HCT116 (cell line): ENCODE measurements around the gene KIFC3. TPM values are rescaled to one million over a fixed set of nuclear protein-coding genes. Genes with fewer than 3 reads are reported as not detected.

Experiments
- ATAC-seq: fragments of 200-7000 bp; cut with Tn5 transposase; 2 replicates; pipeline ENCODE4 v1.9.1; 2020; ENCODE audit warnings: mild to moderate bottlenecking, moderate library complexity
- BruUV-seq: library from RNA; stranded (reverse); fragments of 400-500 nt; replicated peaks from 2 replicates; lab custom pipeline; 2021; lab: Mats Ljungman, UMichigan
- CTCF ChIA-PET: fragments of 300-600 bp; sonication (Branson Sonifier 250); formaldehyde crosslinking; loops from one replicate; lab custom pipeline; 2021; ENCODE audit warnings: antibody characterized with exemption; lab: Charles Lee
- POLR2A ChIA-PET: fragments of 300-600, 350-600 bp; sonication (Branson Sonifier 250); formaldehyde crosslinking; loops from one replicate; lab custom pipeline; 2021; ENCODE audit warnings: antibody characterized with exemption; lab: Charles Lee
- RAD21 ChIA-PET, 2 experiments: fragments of 300-600 bp; sonication (Branson Sonifier 250); formaldehyde crosslinking; loops; one replicate each; lab custom pipeline; 2023; ENCODE audit warnings: low total read pairs in 2 of 2; ENCODE audit not compliant: uncharacterized antibody in 2 of 2, unreplicated experiment in 2 of 2, low non-redundant PET in 1 of 2; lab: Charles Lee
- DNase-seq: peaks from one replicate; pipeline ENCODE4 v3.0.0-alpha.2; 2010; ENCODE audit warnings: low read depth, low spot score
- H2AFZ ChIP-seq: fragments of 200-600 bp; shearing (Covaris generic), sonication (generic); 2 replicates; pipeline ENCODE4 v1.6.1; 2017; ENCODE audit warnings: low read depth, mixed run types, mixed read lengths, antibody characterized with exemption, low read length; ENCODE audit not compliant: poor library complexity, severe bottlenecking
- H3K27ac ChIP-seq: 2 replicates; pipeline ENCODE4 v1.5.1; 2012; ENCODE audit warnings: low read depth, low read length
- H3K27me3 ChIP-seq: fragments of 200-600 bp; sonication (generic); 2 replicates; pipeline ENCODE4 v1.6.1; 2016; ENCODE audit warnings: mixed run types, low read length, mixed read lengths; ENCODE audit not compliant: insufficient read depth
- H3K36me3 ChIP-seq, 2 experiments: fragments of 200-500 bp in 1 of 2; fragments of 200-600 bp in 1 of 2; sonication (Bioruptor generic) in 1 of 2; sonication (generic) in 1 of 2; 2 replicates each; pipeline versions ENCODE4 v1.5.1 to v1.6.1; 2014 to 2016; ENCODE audit warnings: low read length in 2 of 2, inconsistent platforms in 1 of 2, mixed read lengths in 1 of 2, mixed run types in 1 of 2; ENCODE audit not compliant: insufficient read depth in 2 of 2, control insufficient read depth in 1 of 2
- H3K4me1 ChIP-seq, 2 experiments: fragments of 200-600 bp in 1 of 2; sonication (generic) in 1 of 2; 2 replicates each; pipeline versions ENCODE4 v1.5.1 to v1.6.1; 2012 to 2017; ENCODE audit warnings: low read length in 2 of 2, inconsistent platforms in 1 of 2, mild to moderate bottlenecking in 1 of 2, mixed read lengths in 1 of 2, mixed run types in 1 of 2, moderate library complexity in 1 of 2; ENCODE audit not compliant: insufficient read depth in 2 of 2, control insufficient read depth in 1 of 2
- H3K4me2 ChIP-seq: fragments of 200-600 bp; sonication (generic); 2 replicates; pipeline ENCODE4 v1.6.1; 2017; ENCODE audit warnings: mixed run types, low read length, mixed read lengths
- H3K4me3 ChIP-seq, 2 experiments: fragments of 200-600 bp in 1 of 2; sonication (generic) in 1 of 2; replicated peaks in 1 of 2; 2 replicates each; pipeline ENCODE4 v1.5.1; 2011 to 2016; ENCODE audit warnings: low read length in 2 of 2, control low read depth in 1 of 2, low read depth in 1 of 2, mild to moderate bottlenecking in 1 of 2, mixed read lengths in 1 of 2, mixed run types in 1 of 2
- H3K79me2 ChIP-seq: fragments of 200-600 bp; sonication (generic); 2 replicates; pipeline ENCODE4 v1.6.1; 2017; ENCODE audit warnings: mild to moderate bottlenecking, mixed run types, low read length, moderate library complexity, mixed read lengths; ENCODE audit not compliant: insufficient read depth
- H3K9ac ChIP-seq: fragments of 200-600 bp; sonication (generic); 2 replicates; pipeline ENCODE4 v1.6.1; 2016; ENCODE audit warnings: low read length, mixed read lengths
- H3K9me2 ChIP-seq: fragments of 200-600 bp; sonication (generic), shearing (Covaris generic); 2 replicates; pipeline ENCODE4 v1.6.1; 2017; ENCODE audit warnings: mixed run types, mild to moderate bottlenecking, moderate library complexity; ENCODE audit not compliant: insufficient read depth
- H3K9me3 ChIP-seq, 2 experiments: fragments of 200-500 bp in 1 of 2; fragments of 200-600 bp in 1 of 2; sonication (Bioruptor generic) in 1 of 2; sonication (generic) in 1 of 2; 2 replicates each; pipeline ENCODE4 v1.6.1; 2014 to 2017; ENCODE audit warnings: low read length in 2 of 2, mixed read lengths in 2 of 2, inconsistent platforms in 1 of 2, low read depth in 1 of 2, mild to moderate bottlenecking in 1 of 2, mixed run types in 1 of 2, moderate library complexity in 1 of 2; ENCODE audit not compliant: control insufficient read depth in 1 of 2, insufficient read depth in 1 of 2
- H4K20me1 ChIP-seq: fragments of 200-600 bp; sonication (generic), shearing (Covaris generic); 2 replicates; pipeline ENCODE4 v1.6.1; 2017; ENCODE audit warnings: mixed run types, mild to moderate bottlenecking, moderate library complexity; ENCODE audit not compliant: insufficient read depth
- CBX3 ChIP-seq: IDR thresholded peaks from 2 replicates; pipeline ENCODE4 v1.6.1; 2012; ENCODE audit warnings: low read depth
- EGR1 ChIP-seq: IDR thresholded peaks from 2 replicates; pipeline ENCODE4 v1.6.1; 2012; ENCODE audit warnings: low read depth
- ELF1 ChIP-seq: IDR thresholded peaks from 2 replicates; pipeline ENCODE4 v1.6.1; 2012; ENCODE audit warnings: low read depth, borderline replicate concordance
- EZH2 ChIP-seq: fragments of 200-600 bp; sonication (generic); IDR thresholded peaks from 2 replicates; pipeline ENCODE4 v1.6.1; 2017; ENCODE audit warnings: antibody characterized with exemption, mixed run types
- EZH2phosphoT487 ChIP-seq: fragments of 200-600 bp; IDR thresholded peaks from 2 replicates; pipeline ENCODE4 v1.6.1; 2018; ENCODE audit warnings: antibody characterized with exemption, borderline replicate concordance
- JUND ChIP-seq: IDR thresholded peaks from 2 replicates; pipeline ENCODE4 v1.6.1; 2012
- POLR2A ChIP-seq: IDR thresholded peaks from 2 replicates; pipeline ENCODE4 v1.7.0; 2011; ENCODE audit warnings: borderline replicate concordance; ENCODE audit not compliant: insufficient read depth, insufficient read length; ENCODE audit errors: extremely low read depth
- POLR2AphosphoS5 ChIP-seq: IDR thresholded peaks from 2 replicates; pipeline ENCODE4 v1.6.1; 2011; ENCODE audit warnings: mild to moderate bottlenecking, low read depth, low read length, moderate library complexity
- RAD21 ChIP-seq: IDR thresholded peaks from 2 replicates; pipeline ENCODE4 v1.6.1; 2012; ENCODE audit warnings: low read depth, mild to moderate bottlenecking
- SIN3A ChIP-seq: IDR thresholded peaks from 2 replicates; pipeline ENCODE4 v1.6.1; 2012; ENCODE audit warnings: low read depth
- SP1 ChIP-seq: IDR thresholded peaks from 2 replicates; pipeline ENCODE4 v1.6.1; 2012; ENCODE audit warnings: low read depth
- YY1 ChIP-seq: IDR thresholded peaks from 2 replicates; pipeline ENCODE4 v1.6.1; 2011; ENCODE audit warnings: low read length, low read depth, moderate library complexity, mild to moderate bottlenecking; ENCODE audit not compliant: insufficient replicate concordance; ENCODE audit errors: extremely low read depth
- ZFX ChIP-seq: fragments of 450-650 bp; IDR thresholded peaks from 2 replicates; pipeline ENCODE4 v1.6.1; 2017
- intact Hi-C: fragments of 100-400 bp; cut with micrococcal nuclease; formaldehyde crosslinking; loops from 2 replicates; pipeline ENCODE4 v1.10.0; 2022
- total RNA-seq: library from RNA; stranded (reverse); gene quantifications from one replicate; pipeline ENCODE4 v1.2.1, GENCODE V29; 2021; ENCODE audit not compliant: unreplicated experiment
- TF ChIP-seq, protein P1 (sequence below), 3 experiments: fragments of 200-600 bp in 1 of 3; sonication (generic) in 1 of 3; IDR thresholded peaks in 2 of 3; conservative IDR thresholded peaks in 1 of 3; 2 replicates each; pipeline ENCODE4 v1.5.1; 2012 to 2017; ENCODE audit warnings: low read depth in 2 of 3, low read length in 2 of 3, antibody characterized with exemption in 1 of 3, borderline replicate concordance in 1 of 3, control low read depth in 1 of 3, mild to moderate bottlenecking in 1 of 3, mixed read lengths in 1 of 3, mixed run types in 1 of 3, moderate library complexity in 1 of 3; ENCODE audit not compliant: insufficient read depth in 1 of 3
- TF ChIP-seq, protein P2 (sequence below): IDR thresholded peaks from 2 replicates; pipeline ENCODE4 v1.6.1; 2012; ENCODE audit warnings: low read depth
- TF ChIP-seq, protein P3 (sequence below): IDR thresholded peaks from 2 replicates; pipeline ENCODE4 v1.6.1; 2012
- TF ChIP-seq, protein P4 (sequence below): IDR thresholded peaks from 2 replicates; pipeline ENCODE4 v1.6.1; 2011; ENCODE audit warnings: mild to moderate bottlenecking, low read length, moderate library complexity; ENCODE audit not compliant: insufficient replicate concordance; ENCODE audit errors: extremely low read depth

KIFC3 gene
- total RNA-seq, 1 experiment from 2014 or later, result 31.9 TPM

DNA sequence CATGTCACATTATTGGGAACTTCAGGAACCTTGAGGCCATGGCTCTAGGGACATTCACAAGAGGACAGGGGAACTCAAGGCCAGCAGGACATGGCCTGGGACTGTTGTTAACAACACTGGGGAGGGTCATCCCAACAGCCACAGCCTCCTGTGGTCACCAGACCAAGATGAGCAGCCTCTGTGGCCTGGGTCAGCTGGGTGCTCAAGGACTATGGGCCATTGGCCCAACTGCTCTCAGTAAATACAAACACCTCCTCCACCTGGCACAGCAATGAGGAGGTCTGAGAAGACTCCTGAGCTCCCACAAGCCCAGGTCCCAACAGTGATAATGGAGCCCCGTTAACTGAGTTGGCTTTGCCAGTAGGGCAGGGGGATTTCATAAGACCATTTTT, 20.9 kb downstream of the KIFC3 start:
- ChIA-PET POLR2A (no interaction called here), RAD21 (no interaction called here), CTCF (no interaction called here)
- Histone ChIP-seq H3K36me3 (no peaks in the 10 kb centered on the region), H3K27ac (no peak overlapping the region), H2AFZ (no peak overlapping the region), H3K9me3 (no peaks in the 10 kb centered on the region), H3K9me2 (no peaks in the 10 kb centered on the region), H3K79me2 (no peaks in the 10 kb centered on the region), H4K20me1 (no peaks in the 10 kb centered on the region), H3K4me1 (peaks cover 15 to 30% of the 10 kb centered on the region in 2 experiments), H3K27me3 (no peaks in the 10 kb centered on the region), H3K4me2 (no peak overlapping the region), H3K9ac (no peak overlapping the region), H3K4me3 (no peak overlapping the region)
- TF ChIP-seq JUND, result no peak
- TF ChIP-seq, protein P1, sequence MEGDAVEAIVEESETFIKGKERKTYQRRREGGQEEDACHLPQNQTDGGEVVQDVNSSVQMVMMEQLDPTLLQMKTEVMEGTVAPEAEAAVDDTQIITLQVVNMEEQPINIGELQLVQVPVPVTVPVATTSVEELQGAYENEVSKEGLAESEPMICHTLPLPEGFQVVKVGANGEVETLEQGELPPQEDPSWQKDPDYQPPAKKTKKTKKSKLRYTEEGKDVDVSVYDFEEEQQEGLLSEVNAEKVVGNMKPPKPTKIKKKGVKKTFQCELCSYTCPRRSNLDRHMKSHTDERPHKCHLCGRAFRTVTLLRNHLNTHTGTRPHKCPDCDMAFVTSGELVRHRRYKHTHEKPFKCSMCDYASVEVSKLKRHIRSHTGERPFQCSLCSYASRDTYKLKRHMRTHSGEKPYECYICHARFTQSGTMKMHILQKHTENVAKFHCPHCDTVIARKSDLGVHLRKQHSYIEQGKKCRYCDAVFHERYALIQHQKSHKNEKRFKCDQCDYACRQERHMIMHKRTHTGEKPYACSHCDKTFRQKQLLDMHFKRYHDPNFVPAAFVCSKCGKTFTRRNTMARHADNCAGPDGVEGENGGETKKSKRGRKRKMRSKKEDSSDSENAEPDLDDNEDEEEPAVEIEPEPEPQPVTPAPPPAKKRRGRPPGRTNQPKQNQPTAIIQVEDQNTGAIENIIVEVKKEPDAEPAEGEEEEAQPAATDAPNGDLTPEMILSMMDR (IDR thresholded peaks at IDR 0.05 in 2 of 3, conservative IDR thresholded peaks at IDR 0.05 in 1 of 3; ENCODE audit: borderline replicate concordance in 1 of 3, insufficient read depth in 1 of 3, low read depth in 2 of 3, low read length in 2 of 3), result no peak
- no peak for TF ChIP-seq RAD21
- TF ChIP-seq EZH2, result no peak
- no peak for TF ChIP-seq CBX3
- no peak for TF ChIP-seq POLR2A
- TF ChIP-seq ZFX, result no peak
- TF ChIP-seq SP1, result no peak
- TF ChIP-seq, protein P2, sequence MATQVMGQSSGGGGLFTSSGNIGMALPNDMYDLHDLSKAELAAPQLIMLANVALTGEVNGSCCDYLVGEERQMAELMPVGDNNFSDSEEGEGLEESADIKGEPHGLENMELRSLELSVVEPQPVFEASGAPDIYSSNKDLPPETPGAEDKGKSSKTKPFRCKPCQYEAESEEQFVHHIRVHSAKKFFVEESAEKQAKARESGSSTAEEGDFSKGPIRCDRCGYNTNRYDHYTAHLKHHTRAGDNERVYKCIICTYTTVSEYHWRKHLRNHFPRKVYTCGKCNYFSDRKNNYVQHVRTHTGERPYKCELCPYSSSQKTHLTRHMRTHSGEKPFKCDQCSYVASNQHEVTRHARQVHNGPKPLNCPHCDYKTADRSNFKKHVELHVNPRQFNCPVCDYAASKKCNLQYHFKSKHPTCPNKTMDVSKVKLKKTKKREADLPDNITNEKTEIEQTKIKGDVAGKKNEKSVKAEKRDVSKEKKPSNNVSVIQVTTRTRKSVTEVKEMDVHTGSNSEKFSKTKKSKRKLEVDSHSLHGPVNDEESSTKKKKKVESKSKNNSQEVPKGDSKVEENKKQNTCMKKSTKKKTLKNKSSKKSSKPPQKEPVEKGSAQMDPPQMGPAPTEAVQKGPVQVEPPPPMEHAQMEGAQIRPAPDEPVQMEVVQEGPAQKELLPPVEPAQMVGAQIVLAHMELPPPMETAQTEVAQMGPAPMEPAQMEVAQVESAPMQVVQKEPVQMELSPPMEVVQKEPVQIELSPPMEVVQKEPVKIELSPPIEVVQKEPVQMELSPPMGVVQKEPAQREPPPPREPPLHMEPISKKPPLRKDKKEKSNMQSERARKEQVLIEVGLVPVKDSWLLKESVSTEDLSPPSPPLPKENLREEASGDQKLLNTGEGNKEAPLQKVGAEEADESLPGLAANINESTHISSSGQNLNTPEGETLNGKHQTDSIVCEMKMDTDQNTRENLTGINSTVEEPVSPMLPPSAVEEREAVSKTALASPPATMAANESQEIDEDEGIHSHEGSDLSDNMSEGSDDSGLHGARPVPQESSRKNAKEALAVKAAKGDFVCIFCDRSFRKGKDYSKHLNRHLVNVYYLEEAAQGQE, result no peak
- TF ChIP-seq YY1, result no peak
- TF ChIP-seq SIN3A, result no peak
- TF ChIP-seq, protein P3, sequence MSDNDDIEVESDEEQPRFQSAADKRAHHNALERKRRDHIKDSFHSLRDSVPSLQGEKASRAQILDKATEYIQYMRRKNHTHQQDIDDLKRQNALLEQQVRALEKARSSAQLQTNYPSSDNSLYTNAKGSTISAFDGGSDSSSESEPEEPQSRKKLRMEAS, result no peak
- TF ChIP-seq ELF1, result no peak
- TF ChIP-seq, protein P4, sequence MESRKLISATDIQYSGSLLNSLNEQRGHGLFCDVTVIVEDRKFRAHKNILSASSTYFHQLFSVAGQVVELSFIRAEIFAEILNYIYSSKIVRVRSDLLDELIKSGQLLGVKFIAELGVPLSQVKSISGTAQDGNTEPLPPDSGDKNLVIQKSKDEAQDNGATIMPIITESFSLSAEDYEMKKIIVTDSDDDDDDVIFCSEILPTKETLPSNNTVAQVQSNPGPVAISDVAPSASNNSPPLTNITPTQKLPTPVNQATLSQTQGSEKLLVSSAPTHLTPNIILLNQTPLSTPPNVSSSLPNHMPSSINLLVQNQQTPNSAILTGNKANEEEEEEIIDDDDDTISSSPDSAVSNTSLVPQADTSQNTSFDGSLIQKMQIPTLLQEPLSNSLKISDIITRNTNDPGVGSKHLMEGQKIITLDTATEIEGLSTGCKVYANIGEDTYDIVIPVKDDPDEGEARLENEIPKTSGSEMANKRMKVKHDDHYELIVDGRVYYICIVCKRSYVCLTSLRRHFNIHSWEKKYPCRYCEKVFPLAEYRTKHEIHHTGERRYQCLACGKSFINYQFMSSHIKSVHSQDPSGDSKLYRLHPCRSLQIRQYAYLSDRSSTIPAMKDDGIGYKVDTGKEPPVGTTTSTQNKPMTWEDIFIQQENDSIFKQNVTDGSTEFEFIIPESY, result no peak
- no peak for TF ChIP-seq EZH2phosphoT487
- TF ChIP-seq POLR2AphosphoS5, result no peak
- no peak for TF ChIP-seq EGR1
- no peak for DNase-seq
- BruUV-seq, result no TSS peak
- no peak for ATAC-seq
- intact Hi-C loops, result no loop called here
